GM18498 (cell line): ENCODE measurements around the gene SRSF9.
"Not testable (repeated sequence)": the region's sequence is repeated elsewhere in the genome, so short reads cannot be mapped to it uniquely, and the experiment has no call there.

Experiments used
- ATAC-seq: cut with Tn5 transposase; IDR thresholded peaks from one replicate; pipeline ENCODE4 v1.9.1; 2021; ENCODE audit warnings: mild to moderate bottlenecking, moderate library complexity; ENCODE audit not compliant: unreplicated experiment

The SRSF9 gene

GRCh38 chr12:120469450-120470149 is at the start of gene SRSF9:
Gene SRSF9, minus strand, starts transcription at chr12:120469748. Its CDS starts 139 bp downstream, at chr12:120469609.
- peak; percentile 90 for ATAC-seq

DNA sequence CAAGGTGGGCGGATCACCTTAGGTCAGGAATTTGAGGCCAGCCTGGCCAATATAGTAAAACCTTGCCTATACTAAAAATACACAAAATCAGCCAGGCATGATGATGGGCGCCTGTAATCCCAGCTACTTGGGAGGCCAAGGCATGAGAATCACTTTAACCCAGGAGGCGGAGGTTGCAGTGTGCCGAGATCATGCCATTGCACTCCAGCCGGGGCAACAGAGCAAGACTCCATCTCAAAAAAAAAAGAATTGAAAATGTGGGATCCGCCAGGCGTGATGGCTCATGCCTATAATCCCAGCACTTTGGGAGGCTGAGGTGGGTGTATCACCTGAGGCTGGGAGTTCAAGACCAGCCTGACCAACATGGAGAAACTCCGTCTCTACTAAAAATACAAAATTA is 49.8 kb upstream of the SRSF9 start:
- ATAC-seq, result not testable (repeated sequence)

DNA sequence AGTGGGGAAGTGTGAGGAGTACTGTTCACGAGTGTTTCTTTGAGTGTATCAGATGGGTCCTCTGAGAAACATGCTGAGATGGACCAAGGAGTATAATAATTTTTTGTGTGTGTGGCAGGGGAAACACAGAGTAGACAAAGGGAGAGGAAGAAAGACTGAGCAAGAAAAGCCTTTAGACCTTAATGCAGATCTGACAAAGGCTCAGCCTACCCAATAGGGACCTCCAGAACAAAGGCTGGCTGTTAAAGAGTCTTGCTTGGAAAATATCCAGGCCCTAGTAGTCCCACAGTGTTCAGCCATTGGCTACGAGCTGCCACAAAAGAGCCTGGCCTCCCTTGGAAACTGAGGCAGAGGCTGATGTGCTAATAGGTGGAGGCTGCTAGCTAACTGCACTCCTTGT is 45.9 kb upstream of the SRSF9 start:
- no peak for ATAC-seq

GRCh38 chr12:120514002-120514401 is 44.5 kb upstream of the SRSF9 start:
- no peak for ATAC-seq

DNA sequence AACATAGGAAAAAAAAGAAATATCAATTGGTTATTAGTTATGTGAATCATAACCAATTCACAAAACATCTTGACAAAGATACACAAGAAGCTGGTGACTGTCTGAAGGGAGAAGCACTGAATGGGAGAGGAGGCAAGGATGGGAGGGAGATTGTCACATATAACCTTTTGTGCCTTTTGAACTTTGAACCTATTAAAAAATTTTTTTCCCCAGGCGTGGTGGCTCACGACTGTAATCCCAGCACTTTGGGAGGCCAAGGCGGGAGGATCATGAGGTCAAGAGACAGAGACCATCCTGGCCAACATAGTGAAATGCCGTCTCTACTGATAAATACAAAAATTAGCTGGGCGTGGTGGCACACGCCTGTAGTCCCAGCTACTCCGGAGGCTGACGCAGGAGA is 39.0 kb upstream of the SRSF9 start:
- no peak for ATAC-seq

DNA sequence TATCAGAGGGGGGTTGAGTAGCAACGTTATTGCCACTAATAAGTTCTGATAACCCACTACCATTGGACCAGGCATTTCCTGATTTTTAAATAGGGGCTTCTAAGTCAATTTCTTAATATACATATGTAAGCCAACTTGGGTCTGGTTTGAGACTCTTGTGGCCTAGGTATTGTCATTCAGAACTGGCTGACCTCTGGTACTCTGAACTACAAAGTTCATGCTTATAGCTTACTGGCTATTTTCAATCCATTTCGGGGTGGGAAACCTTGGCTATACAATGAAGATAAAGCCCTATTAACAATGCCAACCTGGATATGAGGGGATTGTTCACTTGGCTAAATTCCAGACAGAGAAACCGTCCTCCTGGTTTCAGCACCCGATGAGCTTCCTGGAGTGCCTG is 35.0 kb upstream of the SRSF9 start:
- no peak for ATAC-seq

DNA sequence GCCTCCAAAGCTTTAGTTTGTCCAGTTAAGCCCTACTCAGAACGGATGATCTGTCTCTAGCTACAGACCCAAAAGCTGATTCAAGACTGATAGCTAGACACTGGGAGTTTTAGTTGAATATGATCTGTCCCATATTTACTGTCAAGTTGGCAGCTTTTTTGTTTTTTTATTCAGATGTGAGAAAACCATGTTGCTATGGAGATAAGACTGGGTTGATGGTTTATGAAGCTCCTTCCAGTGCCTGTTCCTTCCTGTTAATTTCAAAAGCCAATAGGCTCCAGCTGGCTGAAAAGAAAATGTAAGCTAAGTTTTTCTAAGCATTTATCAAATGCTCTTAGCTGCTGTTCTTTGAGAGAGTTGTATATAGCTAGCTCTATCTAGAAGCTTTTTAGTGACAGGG is 31.0 kb upstream of the SRSF9 start:
- ATAC-seq, result no peak

DNA sequence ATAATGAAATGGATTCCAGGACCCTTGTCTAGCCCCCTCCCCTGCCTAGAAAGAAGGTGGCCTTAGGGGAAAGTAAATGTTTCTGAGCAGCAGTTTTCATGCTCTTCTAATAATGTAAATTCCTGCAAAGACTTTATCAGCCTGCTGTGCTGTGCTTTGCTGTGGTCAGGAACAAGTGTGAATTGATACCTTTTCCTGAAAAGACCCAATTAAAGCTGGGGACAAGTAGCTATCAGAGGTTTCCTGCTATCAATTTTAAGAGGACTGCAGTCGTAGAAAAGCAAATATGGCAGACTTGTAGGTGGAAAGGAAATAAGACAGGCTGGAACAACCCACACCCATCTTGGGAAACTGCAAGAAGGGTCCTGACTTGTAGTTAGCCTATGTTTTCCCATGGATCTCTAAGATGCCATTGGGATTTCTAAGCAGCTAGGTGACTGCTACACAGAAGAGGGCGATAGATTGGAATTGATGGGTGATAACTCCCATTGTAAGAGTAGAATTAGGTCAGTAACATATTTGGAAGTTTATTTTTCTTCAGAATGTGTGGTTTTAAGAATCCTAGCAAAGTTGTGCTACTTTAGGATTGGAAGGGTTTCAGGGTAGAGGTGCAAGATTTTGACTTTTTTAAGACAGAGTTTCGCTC is 29.4 kb upstream of the SRSF9 start:
- no peak for ATAC-seq

DNA sequence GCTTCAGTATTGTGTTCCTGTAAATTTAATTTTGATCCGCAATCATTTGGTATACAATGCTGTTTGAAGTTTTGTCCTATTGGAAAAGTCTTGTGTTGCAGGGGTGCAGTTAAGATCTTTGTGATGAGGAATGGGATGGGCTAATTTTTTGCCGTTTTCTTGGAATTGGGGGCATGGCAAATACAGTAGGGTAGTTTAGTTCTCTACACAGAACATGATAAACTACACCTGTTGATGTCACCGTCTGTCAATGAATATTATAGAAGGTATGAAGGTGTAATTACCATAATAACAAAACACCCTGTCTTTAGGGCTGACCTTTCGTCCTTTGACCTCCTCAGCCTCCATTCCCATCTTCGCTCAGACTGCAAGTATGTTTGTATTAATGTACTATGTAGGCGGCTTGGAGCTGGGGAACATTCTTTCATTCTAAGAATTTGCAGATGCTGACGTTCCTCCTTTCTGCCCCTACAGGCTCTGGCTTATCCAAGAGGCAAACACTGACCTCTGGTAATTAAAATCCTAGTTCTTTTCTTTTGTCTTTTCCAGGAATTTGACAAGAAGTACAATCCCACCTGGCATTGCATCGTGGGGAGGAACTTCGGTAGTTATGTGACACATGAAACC is 28.1 kb upstream of the SRSF9 start:
- no peak for ATAC-seq

DNA sequence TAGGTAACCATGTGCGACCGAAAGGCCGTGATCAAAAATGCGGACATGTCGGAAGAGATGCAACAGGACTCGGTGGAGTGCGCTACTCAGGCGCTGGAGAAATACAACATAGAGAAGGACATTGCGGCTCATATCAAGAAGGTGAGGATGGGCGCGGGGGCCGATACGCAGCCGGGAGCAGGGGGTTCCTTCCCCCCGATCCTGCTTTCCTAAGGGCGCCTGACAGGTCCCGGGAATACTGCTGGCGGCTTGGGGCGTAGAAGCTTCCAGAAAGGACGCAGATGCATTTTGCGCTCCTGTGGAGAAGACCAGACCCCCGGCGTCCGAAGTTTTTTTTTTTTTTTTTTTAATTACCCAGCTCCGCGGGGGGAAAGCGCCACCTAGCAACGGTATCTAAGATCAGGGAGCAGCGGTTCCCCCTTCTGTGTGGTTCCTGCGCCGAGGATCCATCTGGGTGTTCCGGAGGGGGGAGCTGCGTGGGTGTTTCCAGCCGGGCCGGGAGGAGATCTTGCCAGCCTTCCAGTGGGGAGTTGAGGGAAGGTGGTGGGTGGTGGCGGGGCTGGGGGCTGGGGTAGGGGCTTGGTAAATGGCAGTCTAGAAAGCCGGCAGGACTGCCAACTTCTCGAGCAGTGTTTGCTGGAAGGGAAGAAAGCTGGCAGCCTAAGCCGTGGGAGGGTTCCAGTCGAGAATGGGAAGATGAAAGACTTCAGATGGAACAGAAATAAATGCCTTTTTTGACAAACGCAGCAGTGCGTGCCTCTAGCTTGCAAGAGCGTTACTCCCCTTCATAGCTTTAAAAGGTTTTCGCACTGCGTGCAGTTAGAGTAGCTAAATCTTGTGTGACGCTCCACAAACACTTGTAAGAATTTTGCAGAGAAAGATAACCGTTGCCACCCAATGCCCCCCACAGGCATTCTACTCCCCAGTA is 27.1 kb upstream of the SRSF9 start:
- peak; percentile 23 for ATAC-seq

DNA sequence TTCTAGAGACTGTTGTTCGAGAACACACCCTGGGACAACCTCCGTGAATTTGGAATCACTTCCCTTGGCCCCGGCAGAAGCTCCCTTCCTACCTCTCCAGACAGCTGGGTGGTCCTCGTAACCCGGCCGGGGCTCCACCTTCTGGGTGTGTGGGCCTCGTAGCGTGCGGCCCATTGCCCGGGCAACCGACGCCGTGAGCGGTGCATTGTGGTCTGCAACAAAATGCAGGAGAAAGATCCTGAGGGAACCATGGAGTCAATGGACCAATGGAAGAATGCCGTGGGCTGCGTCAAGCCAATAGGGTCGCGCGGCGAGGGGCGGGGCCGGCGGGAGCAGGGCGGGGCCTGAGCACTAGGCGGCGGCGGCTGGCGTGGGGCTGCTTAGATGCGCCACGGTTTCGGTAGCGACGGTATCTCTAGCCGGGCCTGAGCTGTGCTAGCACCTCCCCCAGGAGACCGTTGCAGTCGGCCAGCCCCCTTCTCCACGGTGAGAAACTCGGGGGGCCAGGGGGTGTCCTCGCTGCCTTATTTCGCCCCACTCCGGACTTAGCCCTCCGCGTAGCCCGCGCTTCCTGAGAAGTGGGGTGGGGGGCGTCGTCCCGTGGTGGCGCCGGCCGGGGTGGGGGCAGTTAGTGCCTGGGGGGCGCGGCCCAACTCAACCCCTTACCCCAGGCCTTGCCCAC is 26.3 kb upstream of the SRSF9 start, which contains the start of gene DYNLL1:
Gene DYNLL1 (plus strand): TSS at position 383 of the 682 bp plus-strand sequence. CDS start 309 bp downstream, outside the sequence.
- peak; percentile 91 for ATAC-seq

GRCh38 chr12:120495186-120495730 is 25.7 kb upstream of the SRSF9 start:
- no peak for ATAC-seq

- no peak for ATAC-seq
Observed at GRCh38 chr12:120490833-120491512, 21.4 kb upstream of the SRSF9 start.

GRCh38 chr12:120490325-120490724 is 20.8 kb upstream of the SRSF9 start:
- ATAC-seq, result no peak

DNA sequence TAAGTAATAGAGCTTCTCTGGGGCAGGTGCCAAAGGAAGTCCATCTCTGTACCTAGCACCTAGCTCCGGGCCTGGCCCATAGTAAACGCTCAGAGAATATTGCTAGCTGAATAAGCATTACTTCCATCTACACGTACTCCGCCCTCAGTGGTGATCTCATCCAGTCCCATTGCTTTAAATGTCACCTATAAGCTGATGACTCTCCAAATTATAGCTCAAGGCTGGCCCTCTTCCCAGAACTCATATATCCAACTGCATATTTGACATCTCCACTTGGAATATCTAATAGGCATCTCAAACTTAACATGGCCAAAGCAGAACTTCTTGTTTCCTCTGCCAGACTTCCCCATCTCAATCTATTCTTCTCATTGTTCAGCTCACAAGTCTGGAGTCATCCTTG is 19.5 kb upstream of the SRSF9 start:
- no peak for ATAC-seq

DNA sequence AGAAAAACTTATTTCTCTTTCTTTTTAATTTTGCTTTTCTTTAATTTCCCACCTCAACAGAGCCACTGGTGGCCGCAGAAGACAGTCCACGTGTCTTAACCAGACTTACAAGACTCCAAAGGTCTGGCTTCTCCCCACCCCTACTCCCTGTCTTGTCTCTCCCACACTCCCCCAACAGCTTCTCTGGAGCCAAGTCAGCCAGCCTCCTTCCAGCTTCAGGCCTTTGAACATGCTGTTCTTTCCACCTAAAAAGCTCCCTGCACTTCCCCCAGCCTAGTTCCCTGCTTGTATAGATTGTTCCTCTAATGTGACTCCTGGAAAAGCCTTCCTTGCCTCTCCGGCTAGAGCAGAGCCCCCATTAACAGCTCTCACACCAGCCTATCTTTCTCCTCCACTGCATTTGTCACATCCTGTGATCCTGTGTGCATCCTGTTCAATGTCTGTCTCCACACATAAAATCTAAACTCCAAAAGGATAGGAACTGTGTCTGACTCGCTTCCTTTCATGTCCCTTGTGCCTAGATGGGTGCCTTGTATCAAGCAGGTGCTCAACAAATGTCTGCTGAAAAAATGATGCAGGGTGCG is 18.6 kb upstream of the SRSF9 start:
- no peak for ATAC-seq

GRCh38 chr12:120487552-120487951 is 18.0 kb upstream of the SRSF9 start:
- ATAC-seq, result not testable (repeated sequence)

DNA sequence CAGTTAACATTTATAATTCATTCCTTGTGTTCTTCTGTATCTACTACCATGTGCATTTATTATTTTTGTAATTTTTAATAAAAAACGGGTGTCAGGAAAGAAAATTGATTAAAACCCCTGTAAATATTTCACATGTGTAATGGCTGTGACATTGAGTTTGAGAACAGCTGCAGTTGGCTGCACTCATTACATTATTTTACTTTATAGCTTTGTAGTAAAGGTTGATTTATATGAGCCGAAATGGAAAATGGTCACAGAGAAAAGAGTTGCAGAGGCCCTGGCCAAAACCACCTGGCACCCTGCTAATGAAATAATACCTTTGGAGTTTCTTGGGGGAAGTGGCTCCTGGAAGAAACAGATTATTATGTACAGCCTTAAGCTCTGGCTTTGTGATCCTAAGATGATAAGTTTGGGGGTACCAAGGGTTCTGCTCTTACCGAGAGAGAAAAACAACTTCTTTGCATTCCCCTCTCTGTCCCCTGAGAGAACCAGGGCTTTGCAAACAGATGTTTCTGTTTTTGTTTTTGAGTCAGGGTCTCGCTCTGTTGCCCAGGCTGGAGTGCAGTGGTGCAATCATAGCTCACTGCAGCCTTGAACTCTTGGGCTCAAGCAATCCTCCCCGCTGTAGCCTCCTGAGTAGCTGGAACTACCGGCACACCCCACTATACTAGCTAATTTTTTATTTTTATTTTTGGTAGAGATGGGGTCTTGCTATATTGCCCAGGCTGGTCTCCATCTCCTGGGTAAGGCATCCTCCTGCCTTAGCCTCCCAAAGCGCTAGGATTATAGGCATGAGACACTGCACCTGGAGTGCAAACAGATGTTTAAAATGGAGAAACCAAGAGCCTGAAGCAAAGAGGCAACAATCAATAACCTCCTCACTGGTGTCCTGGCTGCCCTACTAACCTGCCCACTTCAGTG is 16.7 kb upstream of the SRSF9 start:
- ATAC-seq, result no peak
